ENCODE data around the gene SLC10A6.

- no peak for TF ChIP-seq POLR2AphosphoS5 (IDR thresholded peaks at IDR 0.05)
- TF ChIP-seq, protein P1, sequence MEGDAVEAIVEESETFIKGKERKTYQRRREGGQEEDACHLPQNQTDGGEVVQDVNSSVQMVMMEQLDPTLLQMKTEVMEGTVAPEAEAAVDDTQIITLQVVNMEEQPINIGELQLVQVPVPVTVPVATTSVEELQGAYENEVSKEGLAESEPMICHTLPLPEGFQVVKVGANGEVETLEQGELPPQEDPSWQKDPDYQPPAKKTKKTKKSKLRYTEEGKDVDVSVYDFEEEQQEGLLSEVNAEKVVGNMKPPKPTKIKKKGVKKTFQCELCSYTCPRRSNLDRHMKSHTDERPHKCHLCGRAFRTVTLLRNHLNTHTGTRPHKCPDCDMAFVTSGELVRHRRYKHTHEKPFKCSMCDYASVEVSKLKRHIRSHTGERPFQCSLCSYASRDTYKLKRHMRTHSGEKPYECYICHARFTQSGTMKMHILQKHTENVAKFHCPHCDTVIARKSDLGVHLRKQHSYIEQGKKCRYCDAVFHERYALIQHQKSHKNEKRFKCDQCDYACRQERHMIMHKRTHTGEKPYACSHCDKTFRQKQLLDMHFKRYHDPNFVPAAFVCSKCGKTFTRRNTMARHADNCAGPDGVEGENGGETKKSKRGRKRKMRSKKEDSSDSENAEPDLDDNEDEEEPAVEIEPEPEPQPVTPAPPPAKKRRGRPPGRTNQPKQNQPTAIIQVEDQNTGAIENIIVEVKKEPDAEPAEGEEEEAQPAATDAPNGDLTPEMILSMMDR (IDR thresholded peaks at IDR 0.05), result no peak
Observed at GRCh38 chr4:86775061-86775460, 74.1 kb downstream of the SLC10A6 start.

All from stomach (tissue), 4 donors.